Cardiac muscle cell (in vitro differentiated cells and primary cell): ENCODE results near the gene HSCB. TPM values are rescaled to one million over a fixed set of nuclear protein-coding genes. Genes with fewer than 3 reads are reported as not detected.

Source experiments
- DNase-seq, 2 donors: peaks; one replicate each; pipeline versions ENCODE4 v3.0.0 to v3.0.0-alpha.2; 2010 to 2017; ENCODE audit warnings: low read depth in 1 of 2, low spot score in 1 of 2
- H3K27ac ChIP-seq: fragments of 200-600 bp; sonication (generic); 2 replicates; pipeline ENCODE4 v1.5.1; 2016
- H3K27me3 ChIP-seq: fragments of 200-600 bp; sonication (generic); 2 replicates; pipeline ENCODE4 v1.6.0; 2016; ENCODE audit warnings: control low read depth
- H3K36me3 ChIP-seq: fragments of 200-600 bp; sonication (generic); 2 replicates; pipeline ENCODE4 v1.5.1; 2016; ENCODE audit warnings: control low read depth
- H3K4me1 ChIP-seq: fragments of 200-600 bp; sonication (generic); 2 replicates; pipeline ENCODE4 v1.8.1; 2017; ENCODE audit warnings: low read depth, mild to moderate bottlenecking, mixed run types
- H3K4me3 ChIP-seq: fragments of 200-600 bp; sonication (generic); 2 replicates; pipeline ENCODE4 v1.5.1; 2016; ENCODE audit warnings: mild to moderate bottlenecking
- H3K9me3 ChIP-seq: fragments of 200-600 bp; sonication (generic); 2 replicates; pipeline ENCODE4 v1.5.1; 2017; ENCODE audit warnings: low read depth, mild to moderate bottlenecking, control low read depth
- CTCF ChIP-seq: IDR thresholded peaks from 2 replicates; pipeline ENCODE4 v1.5.1; 2012; ENCODE audit warnings: low read depth, mild to moderate bottlenecking, low read length
- polyA plus RNA-seq: library from polyadenylated mRNA; unstranded; fragments of >200 nt; fragmentation: Nextera tagmentation; extraction: Ambion mirVana; gene quantifications from 2 replicates; pipeline ENCODE4 v1.2.1, GENCODE V29; 2016
- total RNA-seq: library from RNA; depleted of rRNA; stranded (reverse); fragments of >200 nt; gene quantifications from 2 replicates; pipeline ENCODE4 v1.2.3, GENCODE V29; 2016

Gene HSCB
- total and polyA plus RNA-seq, 2 experiments from 2014 or later: 21.5 to 27.0 TPM

- Histone ChIP-seq H3K9me3 (no peaks in the 10 kb centered on the region), H3K27ac (no peak overlapping the region), H3K4me3 (no peak overlapping the region), H3K27me3 (no peaks in the 10 kb centered on the region), H3K36me3 (no peaks in the 10 kb centered on the region), H3K4me1 (no peaks in the 10 kb centered on the region)
- TF ChIP-seq CTCF: no peak
- no peak for DNase-seq
These were observed 24.8 kb downstream of the HSCB start for GRCh38 chr22:28766628-28767027.

- no peak for TF ChIP-seq CTCF
- H3K27ac ChIP-seq: no peak overlapping the region
- no peaks in the 10 kb centered on the region for H3K9me3 ChIP-seq
- no peaks in the 10 kb centered on the region for H3K36me3 ChIP-seq
- H3K4me1 ChIP-seq: no peaks in the 10 kb centered on the region
- DNase-seq: no peak
- no peak overlapping the region for H3K4me3 ChIP-seq
- H3K27me3 ChIP-seq: no peaks in the 10 kb centered on the region
These were observed 27.0 kb downstream of the HSCB start for GRCh38 chr22:28768701-28769393.

- Histone ChIP-seq H3K27ac (no peak overlapping the region), H3K27me3 (no peaks in the 10 kb centered on the region), H3K4me1 (no peaks in the 10 kb centered on the region), H3K4me3 (no peak overlapping the region), H3K9me3 (no peaks in the 10 kb centered on the region), H3K36me3 (no peaks in the 10 kb centered on the region)
- no peak for TF ChIP-seq CTCF
- no peak for DNase-seq
These were observed 27.7 kb downstream of the HSCB start for GRCh38 chr22:28769394-28770085.

- DNase-seq: no peak
- no peaks in the 10 kb centered on the region for H3K9me3 ChIP-seq
- no peak overlapping the region for H3K27ac ChIP-seq
- H3K27me3 ChIP-seq: no peaks in the 10 kb centered on the region
- no peak for TF ChIP-seq CTCF
- no peaks in the 10 kb centered on the region for H3K4me1 ChIP-seq
- peaks cover 5% of the 10 kb centered on the region for H3K36me3 ChIP-seq
- no peak overlapping the region for H3K4me3 ChIP-seq
These were observed 29.5 kb downstream of the HSCB start for GRCh38 chr22:28771195-28771791.

- peak; percentile 95 to 98 for DNase-seq
- H3K27ac ChIP-seq: peak within 1 kb of the TSS; percentile 99
- no peaks in the 10 kb centered on the region for H3K4me1 ChIP-seq
- H3K9me3 ChIP-seq: no peaks in the 10 kb centered on the region
- peaks cover 5% of the 10 kb centered on the region for H3K36me3 ChIP-seq
- H3K27me3 ChIP-seq: no peaks in the 10 kb centered on the region
- H3K4me3 ChIP-seq: peak within 1 kb of the TSS; percentile 91
- peak; percentile 10 for TF ChIP-seq CTCF
These were observed 31.0 kb downstream of the HSCB start, which contains the start of gene CCDC117 for GRCh38 chr22:28772633-28773460. TSS of gene CCDC117 (plus strand) at chr22:28772695. CDS start at chr22:28772850, 155 bp downstream.
